HCT116 (cell line): ENCODE data around the gene TMTC4.

Experiments
- POLR2AphosphoS5 ChIP-seq: IDR thresholded peaks from 2 replicates; pipeline ENCODE4 v1.6.1; 2011; ENCODE audit warnings: mild to moderate bottlenecking, low read depth, low read length, moderate library complexity
- SP1 ChIP-seq: IDR thresholded peaks from 2 replicates; pipeline ENCODE4 v1.6.1; 2012; ENCODE audit warnings: low read depth
- YY1 ChIP-seq: IDR thresholded peaks from 2 replicates; pipeline ENCODE4 v1.6.1; 2011; ENCODE audit warnings: low read length, low read depth, moderate library complexity, mild to moderate bottlenecking; ENCODE audit not compliant: insufficient replicate concordance; ENCODE audit errors: extremely low read depth

GRCh38 chr13:100584896-100585295 is 89.7 kb downstream of the TMTC4 start:
- TF ChIP-seq POLR2AphosphoS5 (no peak), SP1 (no peak), YY1 (no peak)
